HepG2 (cell line): ENCODE results near the gene TBC1D20. TPM values are rescaled to one million over a fixed set of nuclear protein-coding genes. Genes with fewer than 3 reads are reported as not detected.

ENCODE experiments used
- ASH2L ChIP-seq: fragments of 300-600, 200-600 bp; sonication (generic); IDR thresholded peaks from 2 replicates; pipeline ENCODE4 v1.7.0; 2017; ENCODE audit warnings: low read depth, mild to moderate bottlenecking, moderate library complexity, mixed read lengths, low read length; ENCODE audit not compliant: insufficient read length
- CBX1 ChIP-seq: IDR thresholded peaks from one replicate; pipeline ENCODE4 v1.6.1; 2016; ENCODE audit warnings: antibody characterized with exemption, low read depth
- ELF3 ChIP-seq: IDR thresholded peaks from 2 replicates; pipeline ENCODE4 v1.6.1; 2016; ENCODE audit warnings: missing genetic modification reagents, missing compliant biosample characterization
- ERF ChIP-seq: IDR thresholded peaks from 2 replicates; pipeline ENCODE4 v1.6.1; 2018; ENCODE audit warnings: missing biosample characterization, missing genetic modification reagents
- FOXA1 ChIP-seq, 2 experiments: fragments of 450-650 bp in 1 of 2; sonication (generic) in 1 of 2; formaldehyde crosslinking in 1 of 2; IDR thresholded peaks; 2 replicates each; pipeline versions ENCODE4 v1.4.0 to v1.6.1; 2016 to 2020; ENCODE audit warnings: missing genetic modification reagents in 1 of 2
- FOXJ3 ChIP-seq: sonication (generic); formaldehyde crosslinking; IDR thresholded peaks from 2 replicates; pipeline ENCODE4 v1.4.0; 2020; ENCODE audit warnings: missing genetic modification reagents, mild to moderate bottlenecking, borderline replicate concordance
- HOMEZ ChIP-seq: IDR thresholded peaks from 2 replicates; pipeline ENCODE4 v1.6.1; 2016; ENCODE audit warnings: low read depth
- RORA ChIP-seq: sonication (generic); formaldehyde crosslinking; IDR thresholded peaks from 2 replicates; pipeline ENCODE4 v1.5.0; 2020; ENCODE audit warnings: mild to moderate bottlenecking, missing genetic modification reagents, moderate library complexity
- ZBTB20 ChIP-seq: sonication (generic); formaldehyde crosslinking; IDR thresholded peaks from 2 replicates; pipeline ENCODE4 v1.8.1; 2023; ENCODE audit warnings: missing genetic modification reagents, low read depth, mild to moderate bottlenecking, borderline replicate concordance
- ZBTB38 ChIP-seq: sonication (generic); formaldehyde crosslinking; IDR thresholded peaks from 2 replicates; pipeline ENCODE4 v1.5.1; 2020; ENCODE audit warnings: mild to moderate bottlenecking, missing genetic modification reagents
- ZFX ChIP-seq: sonication (generic); formaldehyde crosslinking; IDR thresholded peaks from 2 replicates; pipeline ENCODE4 v1.4.0; 2020; ENCODE audit warnings: mild to moderate bottlenecking, low read depth, missing genetic modification reagents, moderate library complexity
- ZNF318 ChIP-seq: sonication (generic); formaldehyde crosslinking; IDR thresholded peaks from 2 replicates; pipeline ENCODE4 v1.4.0; 2020; ENCODE audit warnings: mild to moderate bottlenecking, missing genetic modification reagents
- ZNF441 ChIP-seq: sonication (generic); formaldehyde crosslinking; IDR thresholded peaks from 2 replicates; pipeline ENCODE4 v1.7.0; 2021; ENCODE audit warnings: missing genetic modification reagents, borderline replicate concordance
- ZNF501 ChIP-seq: sonication (generic); formaldehyde crosslinking; IDR thresholded peaks from 2 replicates; pipeline ENCODE4 v1.5.1; 2020; ENCODE audit warnings: mild to moderate bottlenecking, moderate library complexity, missing genetic modification reagents
- ZNF503 ChIP-seq: sonication (generic); formaldehyde crosslinking; IDR thresholded peaks from 2 replicates; pipeline ENCODE4 v1.4.0; 2020; ENCODE audit warnings: missing genetic modification reagents
- ZNF510 ChIP-seq: sonication (generic); formaldehyde crosslinking; IDR thresholded peaks from 2 replicates; pipeline ENCODE4 v1.4.0; 2020; ENCODE audit warnings: low read depth, mild to moderate bottlenecking, missing genetic modification reagents
- ZNF556 ChIP-seq: sonication (generic); formaldehyde crosslinking; IDR thresholded peaks from 2 replicates; pipeline ENCODE4 v1.4.0; 2020; ENCODE audit warnings: mild to moderate bottlenecking, missing genetic modification reagents, borderline replicate concordance
- polyA plus RNA-seq, 8 experiments: library from polyadenylated mRNA; depleted of rRNA in 3 of 8; stranded (reverse) in 7 of 8; unstranded in 1 of 8; fragments of >200 nt; fragmentation: Illumina TruSeq in 4 of 8; extraction: Trizol in 4 of 8; gene quantifications; 2 replicates each; pipeline versions ENCODE4 v1.2.1 to v1.2.3, GENCODE V29; 2011 to 2016; ENCODE audit warnings: low read depth in 4 of 8, missing spikeins in 1 of 8, mixed read lengths in 1 of 8; ENCODE audit not compliant: insufficient read depth in 1 of 8
- total RNA-seq, 5 experiments: library from RNA; depleted of rRNA; stranded (reverse); fragments of >200 nt; fragmentation: Illumina TruSeq; extraction: Trizol; gene quantifications; 2 replicates each; pipeline ENCODE4 v1.2.3, GENCODE V29; 2016; ENCODE audit warnings: low read depth in 1 of 5

TBC1D20 gene
- total and polyA plus RNA-seq, 2 of the 13 experiments (the other 11 are each of a cell fraction or from before 2014, with no cell fraction given): 36.6 to 47.1 TPM

- TF ChIP-seq ZNF503 (CRISPR knock-in tag): peak; percentile 66; the same call in 1 of the 2 replicates
- peak; percentile 92 for TF ChIP-seq HOMEZ (CRISPR knock-in tag)
- TF ChIP-seq FOXA1 (IDR thresholded peaks at IDR 0.05): peak; percentile 48
- peak; percentile 88 for TF ChIP-seq FOXA1 (CRISPR knock-in tag; IDR thresholded peaks at IDR 0.05)
- TF ChIP-seq FOXJ3 (CRISPR knock-in tag): peak; percentile 88; the same call in 1 of the 2 replicates
- TF ChIP-seq ELF3 (CRISPR knock-in tag): peak; percentile 79
- peak; percentile 80; the same call in 1 of the 2 replicates for TF ChIP-seq ZNF556 (CRISPR knock-in tag)
- TF ChIP-seq ZNF501 (CRISPR knock-in tag): peak; percentile 62
- 0 out of 2 replicates have a peak, but pooled peaks have one; percentile 30 for TF ChIP-seq ZNF441 (CRISPR knock-in tag)
- 0 out of 2 replicates have a peak, but pooled peaks have one; percentile 29 for TF ChIP-seq ZNF510 (CRISPR knock-in tag)
- TF ChIP-seq ZNF318: peak; percentile 77; the same call in 1 of the 2 replicates
- 0 out of 2 replicates have a peak, but pooled peaks have one; percentile 54 for TF ChIP-seq RORA (CRISPR knock-in tag)
- peak; percentile 66 for TF ChIP-seq ZBTB20
- TF ChIP-seq ZBTB38: peak; percentile 71; the same call in 1 of the 2 replicates
- peak; percentile 79 for TF ChIP-seq CBX1
- TF ChIP-seq ZFX (CRISPR knock-in tag): peak; percentile 52; the same call in 1 of the 2 replicates
- TF ChIP-seq ASH2L: peak; percentile 71
- TF ChIP-seq ERF: peak; percentile 93
Measured at GRCh38 chr20:510328-511057, 48.2 kb upstream of the TBC1D20 start (continued).
